ENCODE measurements around the gene CDO1.

The CDO1 gene

GRCh38 chr5:115770466-115770865 lies 46.0 kb downstream of the CDO1 start:
- Histone ChIP-seq H3K27ac (ENCODE audit: low read depth, low read length) (no peak overlapping the region), H3K9me3 (ENCODE audit: control insufficient read depth in 1 of 2, low read length in 2 of 2) (no peaks in the 10 kb centered on the region), H3K36me3 (ENCODE audit: control insufficient read depth in 1 of 2, insufficient read depth in 2 of 2, low read length in 2 of 2) (no peaks in the 10 kb centered on the region), H3K9ac (ENCODE audit: low read depth in 1 of 2, low read length in 2 of 2) (no peak overlapping the region), H3K4me3 (ENCODE audit: low read depth in 1 of 2, low read length in 2 of 2) (no peak overlapping the region), H3K4me1 (ENCODE audit: control insufficient read depth in 1 of 2, insufficient read depth in 2 of 2, low read length in 2 of 2) (no peaks in the 10 kb centered on the region), H3K27me3 (ENCODE audit: control insufficient read depth in 1 of 2, insufficient read depth in 2 of 2, low read length in 2 of 2) (no peaks in the 10 kb centered on the region)

GRCh38 chr5:115767424-115767823 lies 49.0 kb downstream of the CDO1 start:
- H3K27ac ChIP-seq (ENCODE audit: low read depth, low read length), result no peak overlapping the region
- no peaks in the 10 kb centered on the region for H3K9me3 ChIP-seq (ENCODE audit: control insufficient read depth in 1 of 2, low read length in 2 of 2)
- H3K4me1 ChIP-seq (ENCODE audit: control insufficient read depth in 1 of 2, insufficient read depth in 2 of 2, low read length in 2 of 2), result no peaks in the 10 kb centered on the region
- no peaks in the 10 kb centered on the region for H3K36me3 ChIP-seq (ENCODE audit: control insufficient read depth in 1 of 2, insufficient read depth in 2 of 2, low read length in 2 of 2)
- H3K4me3 ChIP-seq (ENCODE audit: low read depth in 1 of 2, low read length in 2 of 2), result no peak overlapping the region
- H3K27me3 ChIP-seq (ENCODE audit: control insufficient read depth in 1 of 2, insufficient read depth in 2 of 2, low read length in 2 of 2), result no peaks in the 10 kb centered on the region
- no peak overlapping the region for H3K9ac ChIP-seq (ENCODE audit: low read depth in 1 of 2, low read length in 2 of 2)

DNA sequence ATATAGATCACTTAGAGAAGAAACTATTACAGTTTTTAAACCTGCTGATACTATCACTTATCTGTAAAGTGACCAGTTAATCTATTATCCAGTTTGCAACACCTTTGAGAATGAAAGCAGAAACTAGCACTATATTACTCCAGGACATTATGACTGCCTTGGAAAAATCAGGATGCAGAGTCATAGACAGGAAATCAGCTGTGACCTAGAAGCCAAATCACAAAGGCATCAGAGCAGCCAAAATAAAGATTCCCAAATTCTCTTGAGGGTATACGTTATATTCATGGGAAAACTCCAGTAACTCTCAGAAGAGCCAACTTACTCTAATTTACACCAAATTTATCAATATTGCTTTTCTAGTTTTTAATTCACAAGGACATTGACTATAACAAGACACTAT lies 49.9 kb downstream of the CDO1 start:
- no peaks in the 10 kb centered on the region for H3K36me3 ChIP-seq (ENCODE audit: control insufficient read depth in 1 of 2, insufficient read depth in 2 of 2, low read length in 2 of 2)
- H3K27ac ChIP-seq (ENCODE audit: low read depth, low read length), result no peak overlapping the region
- no peak overlapping the region for H3K9ac ChIP-seq (ENCODE audit: low read depth in 1 of 2, low read length in 2 of 2)

GRCh38 chr5:115758356-115758755 lies 58.1 kb downstream of the CDO1 start:
- Histone ChIP-seq H3K4me1 (ENCODE audit: control insufficient read depth in 1 of 2, insufficient read depth in 2 of 2, low read length in 2 of 2) (no peaks in the 10 kb centered on the region), H3K36me3 (ENCODE audit: control insufficient read depth in 1 of 2, insufficient read depth in 2 of 2, low read length in 2 of 2) (no peaks in the 10 kb centered on the region), H3K4me3 (ENCODE audit: low read depth in 1 of 2, low read length in 2 of 2) (no peak overlapping the region), H3K27me3 (ENCODE audit: control insufficient read depth in 1 of 2, insufficient read depth in 2 of 2, low read length in 2 of 2) (peaks cover 0 to 4% of the 10 kb centered on the region in 2 donors), H3K9me3 (ENCODE audit: control insufficient read depth in 1 of 2, low read length in 2 of 2) (no peaks in the 10 kb centered on the region), H3K9ac (ENCODE audit: low read depth in 1 of 2, low read length in 2 of 2) (no peak overlapping the region), H3K27ac (ENCODE audit: low read depth, low read length) (no peak overlapping the region)

More for the DNA sequence above, 49.9 kb downstream of the CDO1 start:
- Histone ChIP-seq H3K27me3 (ENCODE audit: control insufficient read depth in 1 of 2, insufficient read depth in 2 of 2, low read length in 2 of 2) (no peaks in the 10 kb centered on the region), H3K9me3 (ENCODE audit: control insufficient read depth in 1 of 2, low read length in 2 of 2) (no peaks in the 10 kb centered on the region), H3K4me1 (ENCODE audit: control insufficient read depth in 1 of 2, insufficient read depth in 2 of 2, low read length in 2 of 2) (no peaks in the 10 kb centered on the region), H3K4me3 (ENCODE audit: low read depth in 1 of 2, low read length in 2 of 2) (no peak overlapping the region)

- Histone ChIP-seq H3K27ac (ENCODE audit: low read depth, low read length) (no peak overlapping the region), H3K4me3 (ENCODE audit: low read depth in 1 of 2, low read length in 2 of 2) (no peak overlapping the region), H3K27me3 (ENCODE audit: control insufficient read depth in 1 of 2, insufficient read depth in 2 of 2, low read length in 2 of 2) (peaks cover 0 to 4% of the 10 kb centered on the region in 2 donors)
Measured at GRCh38 chr5:115755675-115756074, 60.8 kb downstream of the CDO1 start.

More at GRCh38 chr5:115755675-115756074, 60.8 kb downstream of the CDO1 start:
- no peaks in the 10 kb centered on the region for H3K9me3 ChIP-seq (ENCODE audit: control insufficient read depth in 1 of 2, low read length in 2 of 2)
- H3K4me1 ChIP-seq (ENCODE audit: control insufficient read depth in 1 of 2, insufficient read depth in 2 of 2, low read length in 2 of 2), result no peaks in the 10 kb centered on the region
- no peak overlapping the region for H3K9ac ChIP-seq (ENCODE audit: low read depth in 1 of 2, low read length in 2 of 2)
- H3K36me3 ChIP-seq (ENCODE audit: control insufficient read depth in 1 of 2, insufficient read depth in 2 of 2, low read length in 2 of 2), result no peaks in the 10 kb centered on the region
